CD14-positive monocyte (primary cell): ENCODE results near the gene NFATC2. TPM values are rescaled to one million over a fixed set of nuclear protein-coding genes. Genes with fewer than 3 reads are reported as not detected.

Experiments
- DNase-seq, 3 donors: peaks; one replicate each; pipeline ENCODE4 v3.0.0-alpha.2; 2011 to 2022
- H2AFZ ChIP-seq: 2 replicates; pipeline ENCODE4 v1.6.0; 2012; ENCODE audit warnings: mild to moderate bottlenecking, low read depth, low read length, inconsistent platforms; ENCODE audit not compliant: insufficient read depth, poor library complexity, severe bottlenecking
- H3K27ac ChIP-seq, 2 donors: 1 replicate in 1 of 2; 2 replicates in 1 of 2; pipeline ENCODE4 v1.5.1; 2012 to 2013; ENCODE audit warnings: low read length in 2 of 2, control low read depth in 1 of 2, inconsistent platforms in 1 of 2, low read depth in 1 of 2, mild to moderate bottlenecking in 1 of 2
- H3K27me3 ChIP-seq, 2 donors: one replicate each; pipeline versions ENCODE4 v1.6.0 to v1.6.1; 2011 to 2013; ENCODE audit warnings: low read length in 2 of 2; ENCODE audit not compliant: control insufficient read depth in 2 of 2, insufficient read depth in 2 of 2
- H3K36me3 ChIP-seq, 2 donors: replicated peaks in 1 of 2; 1 replicate in 1 of 2; 2 replicates in 1 of 2; pipeline versions ENCODE4 v1.5.1 to v1.6.1; 2012 to 2013; ENCODE audit warnings: low read length in 2 of 2, control low read depth in 1 of 2, inconsistent platforms in 1 of 2, mild to moderate bottlenecking in 1 of 2; ENCODE audit not compliant: insufficient read depth in 2 of 2, control insufficient read depth in 1 of 2
- H3K4me1 ChIP-seq, 2 donors: 1 replicate in 1 of 2; 2 replicates in 1 of 2; pipeline versions ENCODE4 v1.5.1 to v1.6.1; 2012 to 2013; ENCODE audit warnings: low read length in 2 of 2, control low read depth in 1 of 2, inconsistent platforms in 1 of 2, mild to moderate bottlenecking in 1 of 2, moderate library complexity in 1 of 2; ENCODE audit not compliant: insufficient read depth in 2 of 2, control insufficient read depth in 1 of 2
- H3K4me2 ChIP-seq: replicated peaks from 2 replicates; pipeline ENCODE3; 2012; ENCODE audit warnings: low read length, moderate library complexity, mild to moderate bottlenecking; ENCODE audit not compliant: poor library complexity, severe bottlenecking; ENCODE audit errors: extremely low read depth
- H3K4me3 ChIP-seq, 3 experiments: fragments of 200-600 bp in 1 of 3; sonication (generic) in 1 of 3; replicated peaks in 1 of 3; 1 replicate in 2 of 3; 2 replicates in 1 of 3; pipeline ENCODE4 v1.5.1; 2011 to 2013; ENCODE audit warnings: low read length in 3 of 3, mild to moderate bottlenecking in 3 of 3, control low read depth in 2 of 3, low read depth in 2 of 3, inconsistent platforms in 1 of 3, moderate library complexity in 1 of 3
- H3K79me2 ChIP-seq: 2 replicates; pipeline ENCODE4 v1.6.0; 2012; ENCODE audit warnings: mild to moderate bottlenecking, control low read depth, inconsistent platforms, low read length, moderate library complexity; ENCODE audit not compliant: insufficient read depth
- H3K9ac ChIP-seq: 2 replicates; pipeline ENCODE4 v1.6.0; 2017; ENCODE audit warnings: low read length, mild to moderate bottlenecking; ENCODE audit not compliant: insufficient read depth, poor library complexity, severe bottlenecking
- H3K9me3 ChIP-seq, 2 donors: replicated peaks in 1 of 2; 1 replicate in 1 of 2; 2 replicates in 1 of 2; pipeline versions ENCODE4 v1.5.1 to v1.6.1; 2012 to 2013; ENCODE audit warnings: low read length in 2 of 2, control low read depth in 1 of 2; ENCODE audit not compliant: control insufficient read depth in 1 of 2, insufficient read depth in 1 of 2
- H4K20me1 ChIP-seq: 2 replicates; pipeline ENCODE4 v1.6.0; 2012; ENCODE audit warnings: mild to moderate bottlenecking, low read length, control low read depth, moderate library complexity; ENCODE audit not compliant: insufficient read depth
- H3K27ac Mint-ChIP-seq, 7 donors: one replicate each; pipeline ENCODE4 v1.8.0; 2020; ENCODE audit warnings: mild to moderate bottlenecking in 7 of 7, mixed read lengths in 7 of 7, moderate library complexity in 6 of 7, inconsistent platforms in 2 of 7
- H3K27me3 Mint-ChIP-seq, 3 donors: one replicate each; pipeline ENCODE4 v1.8.0; 2021 to 2022; ENCODE audit warnings: low read depth in 3 of 3, mild to moderate bottlenecking in 3 of 3, mixed read lengths in 3 of 3, moderate library complexity in 3 of 3, inconsistent platforms in 1 of 3
- H3K36me3 Mint-ChIP-seq, 2 donors: one replicate each; pipeline ENCODE4 v1.8.0; 2020; ENCODE audit warnings: mixed read lengths in 2 of 2, inconsistent platforms in 1 of 2, mild to moderate bottlenecking in 1 of 2
- H3K4me1 Mint-ChIP-seq: one replicate; pipeline ENCODE4 v1.8.0; 2020; ENCODE audit warnings: mild to moderate bottlenecking, mixed read lengths
- H3K4me3 Mint-ChIP-seq, 2 donors: one replicate each; pipeline ENCODE4 v1.8.0; 2020; ENCODE audit warnings: mild to moderate bottlenecking in 2 of 2, mixed read lengths in 2 of 2, moderate library complexity in 1 of 2
- H3K9me3 Mint-ChIP-seq, 7 donors: one replicate each; pipeline ENCODE4 v1.8.0; 2020 to 2022; ENCODE audit warnings: mixed read lengths in 7 of 7, mild to moderate bottlenecking in 6 of 7, moderate library complexity in 6 of 7, inconsistent platforms in 2 of 7
- WGBS: methylation state at CpG from one replicate; pipeline ENCODE4 v1.1.5; 2013; ENCODE audit warnings: missing lambda C conversion rate; ENCODE audit not compliant: insufficient coverage; 5-methylcytosine and 5-hydroxymethylcytosine counted together
- intact Hi-C, 2 donors: fragments of 100-400 bp; cut with micrococcal nuclease; formaldehyde crosslinking; loops; one replicate each; pipeline versions ENCODE4 v1.15.0 to v1.15.1; 2023
- polyA plus RNA-seq, 3 donors: library from polyadenylated mRNA; depleted of rRNA in 1 of 3; unstranded in 2 of 3; stranded (reverse) in 1 of 3; fragments of 300-500 nt in 2 of 3; fragments of >200 nt in 1 of 3; fragmentation: Illumina TruSeq in 2 of 3; gene quantifications; 1 replicate in 2 of 3; 2 replicates in 1 of 3; pipeline ENCODE4 v1.2.3, GENCODE V29; 2012 to 2021
- TF ChIP-seq, protein P1 (sequence below): fragments of 200-600 bp; IDR thresholded peaks from one replicate; pipeline ENCODE4 v1.8.0; 2022; ENCODE audit warnings: antibody characterized with exemption, mild to moderate bottlenecking

The NFATC2 gene
- polyA plus RNA-seq, 3 donors = 0.03 to 0.18 (median 0.11) TPM

DNA sequence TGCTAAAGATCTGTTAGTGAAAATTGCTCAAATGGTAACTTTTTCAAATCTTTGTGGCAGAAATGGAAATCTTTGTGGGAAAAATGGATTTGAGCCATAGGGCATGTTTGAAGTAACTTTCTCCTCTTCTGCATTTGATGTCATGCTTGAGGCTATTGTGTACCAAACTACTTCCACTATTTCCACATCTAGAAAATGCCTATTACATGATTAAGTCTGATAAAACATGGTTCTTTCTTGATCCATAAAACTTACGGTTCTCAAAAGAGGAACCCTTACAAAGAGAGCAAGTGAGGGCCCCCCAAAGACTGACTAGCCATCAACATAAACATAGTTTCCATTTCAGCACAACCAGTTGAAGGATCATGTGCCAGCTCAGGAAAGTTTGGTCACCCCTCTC is 150.6 kb downstream of the NFATC2 start:
- no peaks in the 10 kb centered on the region for H3K4me1 ChIP-seq
- no peak overlapping the region for H3K4me2 ChIP-seq
- H3K4me3 ChIP-seq = no peak overlapping the region
- H3K27ac Mint-ChIP-seq = no peak overlapping the region
- H3K27ac ChIP-seq = no peak overlapping the region
- H4K20me1 ChIP-seq = no peaks in the 10 kb centered on the region
- H3K4me1 Mint-ChIP-seq = no peaks in the 10 kb centered on the region
- H3K36me3 ChIP-seq = no peaks in the 10 kb centered on the region
- no peaks in the 10 kb centered on the region for H3K36me3 Mint-ChIP-seq
- DNase-seq = no peak
- no peaks in the 10 kb centered on the region for H3K27me3 Mint-ChIP-seq
- no peak overlapping the region for H3K4me3 Mint-ChIP-seq
- no peaks in the 10 kb centered on the region for H3K9me3 ChIP-seq
- H3K79me2 ChIP-seq = no peaks in the 10 kb centered on the region
- WGBS = 29% methylated on average over 1 of the region's 1 CpG
- H3K27me3 ChIP-seq = no peaks in the 10 kb centered on the region
- intact Hi-C loops = no loop called here
- H2AFZ ChIP-seq = no peak overlapping the region
- TF ChIP-seq, protein P1, sequence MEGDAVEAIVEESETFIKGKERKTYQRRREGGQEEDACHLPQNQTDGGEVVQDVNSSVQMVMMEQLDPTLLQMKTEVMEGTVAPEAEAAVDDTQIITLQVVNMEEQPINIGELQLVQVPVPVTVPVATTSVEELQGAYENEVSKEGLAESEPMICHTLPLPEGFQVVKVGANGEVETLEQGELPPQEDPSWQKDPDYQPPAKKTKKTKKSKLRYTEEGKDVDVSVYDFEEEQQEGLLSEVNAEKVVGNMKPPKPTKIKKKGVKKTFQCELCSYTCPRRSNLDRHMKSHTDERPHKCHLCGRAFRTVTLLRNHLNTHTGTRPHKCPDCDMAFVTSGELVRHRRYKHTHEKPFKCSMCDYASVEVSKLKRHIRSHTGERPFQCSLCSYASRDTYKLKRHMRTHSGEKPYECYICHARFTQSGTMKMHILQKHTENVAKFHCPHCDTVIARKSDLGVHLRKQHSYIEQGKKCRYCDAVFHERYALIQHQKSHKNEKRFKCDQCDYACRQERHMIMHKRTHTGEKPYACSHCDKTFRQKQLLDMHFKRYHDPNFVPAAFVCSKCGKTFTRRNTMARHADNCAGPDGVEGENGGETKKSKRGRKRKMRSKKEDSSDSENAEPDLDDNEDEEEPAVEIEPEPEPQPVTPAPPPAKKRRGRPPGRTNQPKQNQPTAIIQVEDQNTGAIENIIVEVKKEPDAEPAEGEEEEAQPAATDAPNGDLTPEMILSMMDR = no peak
- no peaks in the 10 kb centered on the region for H3K9me3 Mint-ChIP-seq
- no peak overlapping the region for H3K9ac ChIP-seq

DNA sequence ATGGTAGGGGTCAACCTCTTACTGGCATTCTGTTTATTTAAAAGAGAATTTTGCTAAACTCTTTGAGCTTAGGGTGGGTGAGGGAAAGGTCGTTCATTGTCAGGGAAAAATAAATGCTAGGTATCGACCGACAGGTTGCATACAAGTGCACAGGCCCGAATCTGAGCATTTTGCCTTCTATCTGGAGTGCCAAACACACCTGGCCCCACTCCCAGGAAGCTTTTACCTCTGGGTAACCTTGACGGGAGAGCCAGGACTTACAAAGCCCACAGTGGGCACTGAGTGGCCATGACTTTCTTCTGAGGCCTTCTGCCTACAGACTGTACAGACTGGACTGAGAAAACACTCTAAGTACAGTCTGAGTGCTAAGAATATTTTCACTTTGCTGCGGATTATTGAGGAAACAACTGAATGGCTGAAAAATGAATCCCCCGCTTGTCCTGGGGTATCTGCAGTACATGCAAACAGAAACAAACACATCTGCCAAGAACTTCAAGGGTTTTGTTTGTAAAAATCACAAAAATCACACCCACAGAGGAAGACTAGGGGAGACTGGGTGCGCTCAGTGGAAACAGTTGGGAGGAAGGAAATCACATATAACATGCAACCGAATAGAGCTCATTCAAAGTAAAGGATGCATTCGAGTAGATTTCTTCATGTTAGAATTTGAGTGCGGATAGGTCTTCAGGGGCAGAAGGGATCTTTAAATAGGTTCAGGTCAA is 152.8 kb downstream of the NFATC2 start:
- no peaks in the 10 kb centered on the region for H3K4me1 Mint-ChIP-seq
- H3K9me3 Mint-ChIP-seq = no peaks in the 10 kb centered on the region
- no peak overlapping the region for H3K4me3 Mint-ChIP-seq
- TF ChIP-seq, protein P1 = no peak
- no peak overlapping the region for H3K4me3 ChIP-seq
- no peaks in the 10 kb centered on the region for H3K36me3 Mint-ChIP-seq
- H3K36me3 ChIP-seq = no peaks in the 10 kb centered on the region
- no peaks in the 10 kb centered on the region for H3K4me1 ChIP-seq
- no peaks in the 10 kb centered on the region for H3K27me3 Mint-ChIP-seq
- DNase-seq = no peak
- no peaks in the 10 kb centered on the region for H3K79me2 ChIP-seq
- no peak overlapping the region for H3K27ac Mint-ChIP-seq
- intact Hi-C loops = loop anchor here (5.0 to 10.0 kb wide), 2 partner anchors 203 to 205 kb away; no protein-coding TSS in a partner anchor
- no peak overlapping the region for H3K4me2 ChIP-seq
- no peaks in the 10 kb centered on the region for H3K9me3 ChIP-seq
- no peaks in the 10 kb centered on the region for H4K20me1 ChIP-seq
- WGBS = 79% methylated on average over 5 of the region's 11 CpGs
- H2AFZ ChIP-seq = no peak overlapping the region
- no peaks in the 10 kb centered on the region for H3K27me3 ChIP-seq
- no peak overlapping the region for H3K27ac ChIP-seq
- H3K9ac ChIP-seq = no peak overlapping the region
